ENCODE measurements around the gene COL23A1.

COL23A1 gene

DNA sequence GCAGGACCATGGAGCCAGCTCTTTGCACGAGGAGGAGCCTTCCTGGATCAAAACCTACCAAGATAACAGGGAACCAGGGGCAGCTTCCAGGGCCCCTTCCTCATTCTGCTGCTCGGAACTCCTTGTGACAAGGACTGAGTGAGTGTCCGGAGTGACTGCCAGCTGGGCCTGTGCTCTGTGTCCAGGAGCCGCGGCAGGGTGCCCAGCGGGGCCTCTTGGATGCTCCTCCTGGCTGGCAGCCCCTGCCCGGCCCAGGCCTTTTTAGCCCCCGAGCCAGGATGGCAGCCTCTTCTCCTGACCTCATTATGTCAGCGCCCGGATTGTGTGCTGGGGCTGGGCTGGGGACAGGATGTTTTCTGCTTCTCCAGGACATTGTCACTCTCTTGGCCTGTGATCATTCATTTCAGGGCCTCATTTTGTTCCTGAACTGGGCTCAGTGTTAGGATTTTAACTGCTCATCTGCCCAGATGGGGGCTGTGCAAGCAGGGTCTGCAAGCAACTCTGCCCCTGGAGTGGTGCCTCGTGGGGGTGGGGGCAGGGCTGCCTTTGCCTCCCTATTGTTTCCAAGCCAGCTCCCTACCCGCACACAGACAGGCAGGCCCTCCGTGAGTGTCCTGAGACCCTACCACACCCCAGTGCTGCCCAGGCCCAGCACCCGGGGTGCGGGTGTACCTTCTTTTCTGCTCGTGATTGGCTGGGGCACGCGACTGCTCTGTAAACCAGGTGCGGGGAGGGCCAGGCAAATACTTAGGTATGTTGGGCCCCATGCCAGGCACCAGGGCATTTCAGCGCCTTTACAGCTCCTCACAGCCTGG, 161.6 kb downstream of the COL23A1 start:
- in situ Hi-C loops (cut with MboI; ENCODE audit: low sequenced_read_pairs), result no loop called here

- in situ Hi-C loops (cut with MboI; ENCODE audit: low sequenced_read_pairs), result no loop called here
Measured at GRCh38 chr5:178427576-178428197, 162.5 kb downstream of the COL23A1 start.

GRCh38 chr5:178426326-178427130, 163.7 kb downstream of the COL23A1 start:
- in situ Hi-C loops (cut with MboI; ENCODE audit: low sequenced_read_pairs), result no loop called here

DNA sequence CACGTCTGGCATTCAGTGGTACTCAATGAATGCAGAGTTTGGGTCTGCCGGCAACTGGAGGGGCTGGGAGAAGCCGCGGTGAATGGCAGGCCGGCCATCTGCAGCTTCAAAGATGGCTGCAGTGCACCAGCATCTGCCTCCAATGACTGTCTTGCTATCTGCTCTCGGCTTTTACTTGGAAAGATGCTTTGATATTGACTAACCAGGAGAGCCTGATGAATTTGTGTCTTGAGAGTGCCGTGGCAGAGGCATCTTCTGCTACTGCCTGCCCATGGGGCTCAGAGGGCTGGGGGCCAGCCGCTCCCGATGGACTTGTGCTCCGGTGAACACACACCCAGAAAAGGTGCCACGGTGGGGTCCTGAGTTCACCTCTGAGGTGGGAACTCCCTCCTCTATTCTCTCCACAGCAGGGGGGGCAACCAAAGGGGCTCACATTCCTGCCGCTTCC, 164.5 kb downstream of the COL23A1 start:
- in situ Hi-C loops (cut with MboI; ENCODE audit: low sequenced_read_pairs), result no loop called here

DNA sequence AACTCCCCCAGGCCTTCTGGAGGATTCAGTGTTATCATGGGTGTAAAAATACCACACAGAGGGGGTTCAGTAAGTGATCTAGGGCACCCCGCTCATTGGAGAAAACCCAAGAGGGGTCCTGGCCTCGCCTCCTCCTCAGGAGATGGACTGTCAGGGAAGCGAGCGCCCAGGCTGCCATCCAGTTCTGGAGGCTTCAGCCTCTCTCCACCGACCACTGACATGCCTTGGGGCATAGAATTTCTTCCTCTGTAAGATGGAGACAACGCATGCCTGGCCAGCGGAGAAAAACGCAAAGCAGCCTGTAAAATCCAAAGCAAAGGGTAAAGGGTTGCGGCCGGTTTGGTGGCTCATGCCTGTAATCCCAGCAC, 165.4 kb downstream of the COL23A1 start:
- in situ Hi-C loops (cut with MboI; ENCODE audit: low sequenced_read_pairs), result no loop called here

- in situ Hi-C loops (cut with MboI; ENCODE audit: low sequenced_read_pairs), result no loop called here
Measured at GRCh38 chr5:178423901-178424809, 166.0 kb downstream of the COL23A1 start.

DNA sequence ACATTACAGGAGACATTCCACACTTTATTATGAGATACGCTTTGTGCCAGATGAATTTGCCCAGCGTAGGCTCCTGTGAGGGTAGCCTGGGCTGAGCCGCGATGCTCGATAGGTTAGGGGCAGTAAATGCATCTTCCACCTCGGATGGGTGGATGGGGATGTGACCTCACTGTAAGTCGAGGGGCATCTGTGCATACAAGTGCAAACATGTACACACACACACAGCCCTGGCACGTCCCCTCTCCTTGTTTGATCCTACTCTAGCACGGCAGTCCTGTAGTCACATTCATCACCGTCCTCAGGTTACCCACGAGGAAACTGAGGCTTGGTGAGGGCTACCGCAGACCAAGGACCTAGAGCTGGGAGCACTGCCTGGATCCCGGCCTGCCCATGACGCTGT, 166.8 kb downstream of the COL23A1 start:
- in situ Hi-C loops (cut with MboI; ENCODE audit: low sequenced_read_pairs), result no loop called here

DNA sequence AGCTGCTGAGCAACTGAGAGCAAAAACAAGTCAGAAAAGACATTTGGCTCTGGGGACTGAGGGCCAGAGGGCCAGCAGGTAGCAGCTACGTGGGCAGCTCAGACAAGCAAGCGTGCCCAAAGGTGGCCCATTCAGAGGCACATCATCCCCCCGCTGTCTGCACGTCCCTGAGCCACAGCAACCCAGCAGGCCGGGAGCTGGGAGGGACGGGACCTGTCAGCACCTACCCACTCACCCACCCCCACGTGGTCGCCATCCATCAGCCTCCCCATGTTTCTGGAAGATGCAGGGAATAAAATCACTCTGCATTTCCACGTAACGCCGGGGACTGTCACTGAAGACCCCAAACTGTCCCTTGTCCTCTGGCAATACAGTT, 167.8 kb downstream of the COL23A1 start:
- in situ Hi-C loops (cut with MboI; ENCODE audit: low sequenced_read_pairs), result no loop called here

- in situ Hi-C loops (cut with MboI; ENCODE audit: low sequenced_read_pairs), result no loop called here
Measured at GRCh38 chr5:178421699-178422399, 168.3 kb downstream of the COL23A1 start.

GRCh38 chr5:178421128-178421527, 169.1 kb downstream of the COL23A1 start:
- in situ Hi-C loops (cut with MboI; ENCODE audit: low sequenced_read_pairs), result no loop called here

DNA sequence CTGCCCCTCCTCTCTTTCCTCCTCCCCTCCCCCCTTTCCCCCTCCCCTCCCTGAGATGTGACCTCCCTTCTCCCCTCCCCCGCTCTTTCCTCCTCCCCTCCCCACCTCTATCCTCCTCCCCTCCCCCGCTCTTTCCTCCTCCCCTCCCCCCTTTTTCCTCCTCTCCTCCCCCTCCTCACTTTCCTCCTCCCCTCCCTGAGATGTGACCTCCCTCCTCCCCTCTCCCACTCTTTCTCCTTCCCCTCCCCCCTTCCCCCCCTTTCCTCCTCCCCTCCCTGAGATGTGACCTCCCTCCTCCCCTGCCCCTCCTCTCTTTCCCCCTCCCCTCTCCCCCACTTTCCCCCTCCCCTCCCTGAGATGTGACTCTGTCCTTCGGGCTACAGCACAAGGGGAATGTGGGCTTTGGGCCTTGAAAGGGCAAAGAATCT, 169.8 kb downstream of the COL23A1 start:
- in situ Hi-C loops (cut with MboI; ENCODE audit: low sequenced_read_pairs), result no loop called here

GRCh38 chr5:178419651-178420050, 170.5 kb downstream of the COL23A1 start:
- in situ Hi-C loops (cut with MboI; ENCODE audit: low sequenced_read_pairs), result no loop called here

GRCh38 chr5:178419196-178419595, 171.0 kb downstream of the COL23A1 start:
- in situ Hi-C loops (cut with MboI; ENCODE audit: low sequenced_read_pairs), result no loop called here

DNA sequence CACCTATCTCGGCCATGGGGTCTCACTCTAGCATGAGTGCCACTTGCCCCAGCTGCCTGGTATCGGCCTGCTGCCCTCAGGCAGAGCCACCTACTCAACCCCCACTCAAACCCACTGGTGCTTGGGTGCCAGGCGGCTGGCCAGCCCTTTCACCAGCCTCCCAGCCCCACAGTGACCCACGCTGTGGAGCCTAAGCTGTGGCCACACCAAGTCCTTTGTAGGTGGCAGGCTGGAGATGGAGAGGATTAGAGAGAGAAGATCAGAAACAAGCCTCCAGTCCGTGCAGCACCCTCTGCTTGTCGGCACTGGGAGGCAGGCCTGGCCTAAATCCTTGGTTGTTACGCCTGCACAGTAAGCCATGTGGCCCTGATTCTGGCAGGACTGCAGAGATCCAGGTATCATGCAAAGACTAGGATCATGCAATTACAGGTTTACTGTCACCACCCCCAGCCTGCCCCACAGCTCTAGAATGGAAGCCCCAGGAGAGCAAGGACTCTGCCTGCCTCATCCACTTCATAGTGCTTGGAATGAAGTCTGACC, 171.7 kb downstream of the COL23A1 start:
- in situ Hi-C loops (cut with MboI; ENCODE audit: low sequenced_read_pairs), result no loop called here

- in situ Hi-C loops (cut with MboI; ENCODE audit: low sequenced_read_pairs), result no loop called here
Measured at GRCh38 chr5:178418031-178418430, 172.2 kb downstream of the COL23A1 start.

- in situ Hi-C loops (cut with MboI; ENCODE audit: low sequenced_read_pairs), result no loop called here
Measured at GRCh38 chr5:178417391-178417811, 172.8 kb downstream of the COL23A1 start.

- in situ Hi-C loops (cut with MboI; ENCODE audit: low sequenced_read_pairs), result no loop called here
Measured at GRCh38 chr5:178416919-178417318, 173.3 kb downstream of the COL23A1 start.

- in situ Hi-C loops (cut with MboI; ENCODE audit: low sequenced_read_pairs), result no loop called here
Measured at GRCh38 chr5:178416206-178416882, 173.8 kb downstream of the COL23A1 start.

DNA sequence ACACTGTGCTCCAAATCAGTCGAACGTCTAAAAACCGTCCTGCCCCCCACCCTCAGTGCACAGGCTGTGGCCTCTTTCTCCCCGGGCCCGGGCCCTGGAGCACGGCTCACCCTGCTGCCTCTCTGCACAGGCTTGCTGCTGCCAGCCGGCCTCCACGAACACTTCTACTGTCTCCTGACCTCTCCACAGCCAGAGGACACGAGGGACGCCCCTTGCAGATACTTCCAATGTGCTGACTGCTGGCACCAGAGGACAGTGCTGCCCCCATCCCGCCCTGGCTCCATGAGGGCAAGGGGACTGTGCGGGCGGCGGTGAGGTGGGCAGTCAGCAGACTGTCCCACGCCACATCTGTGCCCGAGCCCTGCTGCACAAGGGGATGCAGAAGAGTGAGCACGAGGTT, 174.8 kb downstream of the COL23A1 start:
- in situ Hi-C loops (cut with MboI; ENCODE audit: low sequenced_read_pairs), result no loop called here

Measured in HL-60/S4 treated with phorbol 12-myristate 13-acetate at 8.2 ng/mL for 4 days and 3 days (cell line).